Activated naive CD4-positive, alpha-beta T cell treated with anti-CD3 and anti-CD28 coated beads for 36 hours (primary cell): ENCODE results near the gene CTRB1. TPM values are rescaled to one million over a fixed set of nuclear protein-coding genes. Genes with fewer than 3 reads are reported as not detected.
"Not testable (repeated sequence)": the region's sequence is repeated elsewhere in the genome, so short reads cannot be mapped to it uniquely, and the experiment has no call there.

Experiments used
- CTCF ChIA-PET: fragments of 350-600 bp; sonication (Branson Sonifier 250); formaldehyde crosslinking; loops from one replicate; lab custom pipeline; 2021; ENCODE audit warnings: antibody characterized with exemption; lab: Charles Lee
- DNase-seq: peaks from one replicate; pipeline ENCODE4 v3.0.0-alpha.2; 2020
- H3K27ac Mint-ChIP-seq: one replicate; pipeline ENCODE4 v1.8.0; 2021; ENCODE audit warnings: mild to moderate bottlenecking, mixed read lengths
- H3K27me3 Mint-ChIP-seq: one replicate; pipeline ENCODE4 v1.8.0; 2021; ENCODE audit warnings: low read depth, mixed read lengths
- H3K36me3 Mint-ChIP-seq: one replicate; pipeline ENCODE4 v1.8.0; 2021; ENCODE audit warnings: low read depth, mixed read lengths
- H3K4me1 Mint-ChIP-seq: one replicate; pipeline ENCODE4 v1.8.0; 2021; ENCODE audit warnings: low read depth, mixed read lengths
- H3K4me3 Mint-ChIP-seq: one replicate; pipeline ENCODE4 v1.8.0; 2021; ENCODE audit warnings: mild to moderate bottlenecking, moderate library complexity, mixed read lengths
- H3K9me3 Mint-ChIP-seq: one replicate; pipeline ENCODE4 v1.8.0; 2021; ENCODE audit warnings: mixed read lengths
- intact Hi-C: fragments of 100-400 bp; cut with micrococcal nuclease; formaldehyde crosslinking; loops from one replicate; pipeline ENCODE4 v1.15.1; 2023
- total RNA-seq, 2 experiments: library from RNA; stranded (reverse); gene quantifications; one replicate each; pipeline ENCODE4 v1.2.3, GENCODE V29; 2021

The CTRB1 gene
- total RNA-seq, 2 experiments from 2014 or later = not detected

DNA sequence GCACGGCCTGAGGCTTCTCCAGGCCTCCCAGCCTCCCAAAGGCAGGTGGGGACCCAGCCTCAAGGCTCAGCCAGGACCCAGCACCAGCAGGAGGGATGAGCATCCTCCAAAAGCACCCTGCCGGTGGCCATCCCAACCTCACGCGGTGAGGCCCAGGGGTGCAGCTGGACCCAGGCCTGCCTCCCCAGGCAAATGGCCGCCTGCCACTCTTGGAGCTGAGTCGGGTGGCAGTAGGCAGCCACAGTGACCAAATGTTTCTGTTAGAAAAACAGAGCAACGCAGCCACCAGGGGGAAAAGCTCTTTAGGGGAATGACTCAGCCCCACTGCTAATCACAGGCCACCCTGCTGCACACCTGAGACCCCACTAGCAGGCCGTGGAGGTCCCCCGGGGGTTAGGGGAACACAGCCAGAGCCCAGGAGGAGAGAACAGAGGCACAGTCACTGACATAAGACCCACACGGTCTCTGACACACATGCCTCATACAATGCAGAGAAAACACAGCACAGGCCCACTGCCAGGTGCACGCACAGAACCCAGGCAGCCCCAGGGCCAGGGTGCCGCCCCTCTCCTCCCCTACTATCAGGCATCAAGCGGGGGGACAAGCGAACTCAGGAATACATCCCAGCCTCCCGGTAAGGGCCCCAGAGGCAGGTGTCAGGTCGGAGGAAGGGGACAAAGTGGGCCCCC lies 20.2 kb downstream of the CTRB1 start:
- Mint-ChIP-seq H3K4me3 (no peak overlapping the region), H3K27me3 (no peaks in the 10 kb centered on the region), H3K9me3 (no peaks in the 10 kb centered on the region), H3K4me1 (peaks cover 4% of the 10 kb centered on the region), H3K36me3 (no peaks in the 10 kb centered on the region), H3K27ac (no peak overlapping the region)
- no peak for DNase-seq
- CTCF ChIA-PET = no interaction called here
- intact Hi-C loops = no loop called here

DNA sequence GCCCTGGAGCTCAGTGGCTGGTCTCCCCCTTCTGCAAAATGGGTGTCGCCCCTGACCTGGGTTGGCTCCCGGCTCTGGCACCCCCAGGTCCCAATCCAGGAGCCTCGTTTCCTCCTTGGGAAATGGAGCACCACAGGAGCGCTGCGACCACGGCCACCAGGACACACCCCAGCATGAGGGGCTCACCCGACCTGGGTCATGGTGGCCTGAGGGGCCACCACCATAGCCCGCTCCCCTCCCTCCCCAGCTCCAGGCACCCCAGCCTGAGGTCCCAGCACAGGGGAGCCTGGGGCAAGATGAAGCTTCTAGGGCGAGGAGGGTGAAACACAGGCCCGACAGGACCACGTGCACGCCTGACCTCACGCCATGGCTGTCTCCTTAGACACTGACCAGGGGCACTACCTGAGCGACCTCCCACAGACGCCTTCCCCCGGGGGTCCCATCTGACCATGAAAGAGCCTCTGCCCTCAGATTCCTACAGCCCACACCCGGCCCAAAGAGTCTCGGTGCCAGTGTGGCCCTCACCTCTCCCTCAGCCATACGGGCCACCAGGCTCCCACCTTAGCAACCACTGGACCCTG lies 20.8 kb downstream of the CTRB1 start:
- no peak for DNase-seq

DNA sequence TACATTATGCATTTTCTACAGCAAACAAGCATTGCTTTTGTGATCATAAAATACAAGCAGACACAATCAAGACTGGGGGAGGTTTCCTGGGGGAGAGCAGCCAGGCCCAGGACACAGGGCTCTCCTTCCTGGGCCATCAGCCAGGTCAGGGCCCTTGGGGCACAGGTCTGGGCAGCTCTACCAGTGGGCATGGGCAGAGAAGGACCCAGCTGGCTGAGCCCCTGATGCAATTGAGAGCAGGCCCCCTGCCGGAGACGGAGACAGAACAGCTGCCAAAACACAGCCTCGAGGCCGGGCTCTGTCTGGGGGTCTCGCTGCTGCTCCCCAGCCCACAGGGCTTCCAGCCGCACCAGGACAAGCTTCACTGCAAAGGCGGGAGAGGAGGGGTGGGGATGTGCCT lies 21.8 kb downstream of the CTRB1 start:
- H3K36me3 Mint-ChIP-seq, H3K9me3 Mint-ChIP-seq, DNase-seq, CTCF ChIA-PET, intact Hi-C loops, H3K27ac Mint-ChIP-seq, H3K27me3 Mint-ChIP-seq, H3K4me3 Mint-ChIP-seq, H3K4me1 Mint-ChIP-seq: not testable (repeated sequence)

More for the DNA sequence above, 20.8 kb downstream of the CTRB1 start:
- no peaks in the 10 kb centered on the region for H3K36me3 Mint-ChIP-seq
- H3K4me1 Mint-ChIP-seq = no peaks in the 10 kb centered on the region
- no peak overlapping the region for H3K27ac Mint-ChIP-seq
- no peaks in the 10 kb centered on the region for H3K9me3 Mint-ChIP-seq
- CTCF ChIA-PET = no interaction called here
- H3K27me3 Mint-ChIP-seq = no peaks in the 10 kb centered on the region
- no peak overlapping the region for H3K4me3 Mint-ChIP-seq
- intact Hi-C loops = no loop called here

DNA sequence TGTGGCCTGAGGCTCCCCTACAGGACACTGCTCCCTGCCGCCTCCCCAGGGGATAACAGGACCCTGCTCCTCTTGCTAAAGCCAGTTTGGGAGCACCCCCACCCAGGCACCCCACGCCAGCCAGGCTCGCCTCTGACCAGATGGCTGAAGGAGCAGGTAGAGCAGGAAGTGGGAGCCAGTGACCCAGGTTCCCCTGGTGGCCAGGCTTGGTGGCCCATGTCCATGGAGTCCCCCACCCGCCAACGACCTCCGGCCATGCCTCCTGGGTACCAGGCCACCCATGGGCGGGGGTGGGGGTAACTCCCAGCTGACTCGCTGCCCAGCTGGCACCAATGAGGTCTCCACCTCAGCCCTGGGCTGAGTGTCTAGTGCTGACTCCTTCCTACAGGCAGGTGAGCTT lies 22.6 kb downstream of the CTRB1 start:
- Mint-ChIP-seq H3K27ac (no peak overlapping the region), H3K27me3 (no peaks in the 10 kb centered on the region), H3K4me1 (no peaks in the 10 kb centered on the region), H3K4me3 (no peak overlapping the region), H3K36me3 (no peaks in the 10 kb centered on the region), H3K9me3 (no peaks in the 10 kb centered on the region)
- intact Hi-C loops = no loop called here
- CTCF ChIA-PET = no interaction called here
- DNase-seq = no peak

DNA sequence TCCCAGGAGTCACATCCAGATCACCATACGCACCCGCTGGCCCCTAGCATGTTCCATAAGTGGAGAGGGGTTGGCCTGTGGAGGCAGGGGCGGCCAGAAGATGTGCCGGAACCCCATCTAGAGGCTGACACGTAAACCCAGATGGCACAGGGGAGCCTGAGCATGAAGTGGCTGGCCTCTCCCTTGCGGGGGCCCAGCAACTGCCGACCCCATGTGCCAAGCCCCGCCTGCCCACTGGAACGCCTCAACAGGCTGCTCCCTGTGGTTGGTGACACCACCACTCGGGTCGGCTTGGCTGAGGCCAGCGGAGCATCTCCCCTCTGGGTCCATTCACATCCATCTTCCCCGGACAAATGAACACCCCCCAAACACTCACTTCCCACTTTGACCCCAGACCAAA lies 23.2 kb downstream of the CTRB1 start:
- Mint-ChIP-seq H3K4me1 (no peaks in the 10 kb centered on the region), H3K36me3 (no peaks in the 10 kb centered on the region), H3K4me3 (no peak overlapping the region), H3K27ac (no peak overlapping the region), H3K27me3 (no peaks in the 10 kb centered on the region), H3K9me3 (no peaks in the 10 kb centered on the region)
- intact Hi-C loops = no loop called here
- DNase-seq = no peak
- CTCF ChIA-PET = no interaction called here

DNA sequence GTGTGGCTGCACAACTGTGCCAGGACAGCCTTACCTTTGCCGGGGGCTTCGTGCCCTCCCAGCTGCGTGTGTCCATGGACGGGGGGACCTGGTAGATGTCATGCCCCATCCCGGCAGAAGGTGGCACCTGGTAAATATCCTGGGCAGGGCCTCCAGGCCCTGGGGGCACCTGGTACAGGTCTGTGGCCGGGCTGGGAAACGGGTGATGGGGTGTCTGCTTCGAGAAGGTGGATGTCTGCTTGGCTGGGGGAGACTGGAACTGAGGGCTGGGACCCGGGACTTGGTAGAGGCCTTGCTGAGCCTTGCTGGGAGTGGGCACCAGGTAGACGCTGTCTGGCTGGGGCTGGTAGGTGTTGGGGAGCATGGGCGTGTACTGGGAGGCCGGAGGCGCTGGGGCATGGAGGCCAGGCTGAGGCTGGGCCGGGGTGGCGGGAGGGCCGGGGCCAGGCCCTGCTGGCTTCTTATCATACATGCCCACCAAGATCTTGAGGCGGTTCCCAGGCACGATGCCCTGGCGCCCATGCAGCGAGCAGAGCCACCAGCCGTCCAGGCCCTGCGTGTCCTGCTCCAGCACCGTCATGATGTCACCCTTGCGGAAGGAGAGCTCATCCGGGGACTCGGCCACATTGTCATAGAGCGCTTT lies 23.8 kb downstream of the CTRB1 start:
- not testable (repeated sequence) for H3K4me3 Mint-ChIP-seq

DNA sequence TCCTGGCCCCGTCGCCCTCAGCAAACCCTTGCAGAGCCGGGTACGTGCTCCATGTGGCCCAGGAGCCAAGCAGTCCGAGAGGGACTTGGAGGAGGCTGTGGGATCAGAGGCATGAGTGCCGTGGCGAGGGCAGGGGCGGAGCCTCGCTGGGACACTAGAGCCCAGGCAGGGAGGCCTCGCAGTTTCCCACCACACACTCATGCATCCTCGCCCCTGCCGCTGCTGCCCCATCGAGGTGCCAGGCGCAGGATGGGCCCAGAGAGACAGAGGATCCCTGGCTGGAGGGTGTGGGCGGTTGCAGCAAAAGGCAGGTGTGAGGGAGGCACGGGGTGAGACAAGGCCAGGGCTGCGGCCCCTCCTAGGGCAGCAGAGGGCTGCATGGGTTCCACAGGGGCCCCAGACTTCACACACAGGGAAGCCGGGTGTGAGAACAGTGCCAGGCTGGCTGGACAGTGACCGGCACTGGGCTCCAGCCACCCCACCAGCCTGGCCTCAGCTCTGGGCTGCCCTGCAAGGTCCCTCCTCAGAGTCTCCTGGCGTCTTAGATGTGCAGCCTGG lies 25.0 kb downstream of the CTRB1 start:
- Mint-ChIP-seq H3K27me3 (no peaks in the 10 kb centered on the region), H3K4me3 (no peak overlapping the region), H3K36me3 (no peaks in the 10 kb centered on the region), H3K4me1 (no peaks in the 10 kb centered on the region), H3K27ac (no peak overlapping the region), H3K9me3 (no peaks in the 10 kb centered on the region)
- intact Hi-C loops = no loop called here
- CTCF ChIA-PET = interaction anchor here (0.9 to 1.1 kb wide), 2 partner anchors 10 to 44 kb away, joined by 3 to 4 read pairs; no protein-coding TSS in a partner anchor
- DNase-seq = no peak

More for the DNA sequence above, 23.8 kb downstream of the CTRB1 start:
- DNase-seq, intact Hi-C loops, H3K36me3 Mint-ChIP-seq, H3K27ac Mint-ChIP-seq, H3K4me1 Mint-ChIP-seq, H3K27me3 Mint-ChIP-seq, H3K9me3 Mint-ChIP-seq: not testable (repeated sequence)
- CTCF ChIA-PET = interaction anchor here (0.9 kb wide), 1 partner anchor 9 kb away, joined by 3 read pairs; no protein-coding TSS in a partner anchor

DNA sequence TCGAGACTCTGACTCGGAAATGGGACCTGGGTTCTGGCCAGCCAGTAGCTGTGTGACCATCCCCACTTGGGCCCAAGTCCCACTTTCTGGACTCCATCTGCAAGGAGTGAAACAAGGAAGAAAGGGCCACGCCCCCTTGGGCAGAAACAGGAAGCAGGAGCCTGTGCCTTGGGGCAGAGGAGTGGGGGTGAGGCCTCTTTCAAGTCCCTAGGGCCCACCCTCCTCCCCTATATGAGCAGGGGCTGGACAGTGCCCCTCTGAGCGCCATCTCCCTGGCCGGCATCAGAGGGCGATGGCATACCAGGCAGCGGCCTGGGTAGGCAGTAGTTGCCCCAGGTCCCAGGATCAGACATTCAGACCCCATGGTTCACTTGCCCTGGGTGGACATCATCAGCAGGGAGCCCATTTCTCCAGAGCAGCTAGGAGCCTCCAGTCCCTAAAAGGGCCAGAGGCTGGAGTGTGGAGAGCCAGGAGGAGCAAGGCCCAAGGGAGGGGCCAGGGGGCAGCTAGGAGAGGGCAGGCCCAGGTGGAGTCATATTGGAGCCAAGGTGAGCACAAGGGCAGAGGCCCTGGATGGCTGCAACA lies 25.5 kb downstream of the CTRB1 start:
- no peaks in the 10 kb centered on the region for H3K27me3 Mint-ChIP-seq
- H3K27ac Mint-ChIP-seq = no peak overlapping the region
- CTCF ChIA-PET = no interaction called here

DNA sequence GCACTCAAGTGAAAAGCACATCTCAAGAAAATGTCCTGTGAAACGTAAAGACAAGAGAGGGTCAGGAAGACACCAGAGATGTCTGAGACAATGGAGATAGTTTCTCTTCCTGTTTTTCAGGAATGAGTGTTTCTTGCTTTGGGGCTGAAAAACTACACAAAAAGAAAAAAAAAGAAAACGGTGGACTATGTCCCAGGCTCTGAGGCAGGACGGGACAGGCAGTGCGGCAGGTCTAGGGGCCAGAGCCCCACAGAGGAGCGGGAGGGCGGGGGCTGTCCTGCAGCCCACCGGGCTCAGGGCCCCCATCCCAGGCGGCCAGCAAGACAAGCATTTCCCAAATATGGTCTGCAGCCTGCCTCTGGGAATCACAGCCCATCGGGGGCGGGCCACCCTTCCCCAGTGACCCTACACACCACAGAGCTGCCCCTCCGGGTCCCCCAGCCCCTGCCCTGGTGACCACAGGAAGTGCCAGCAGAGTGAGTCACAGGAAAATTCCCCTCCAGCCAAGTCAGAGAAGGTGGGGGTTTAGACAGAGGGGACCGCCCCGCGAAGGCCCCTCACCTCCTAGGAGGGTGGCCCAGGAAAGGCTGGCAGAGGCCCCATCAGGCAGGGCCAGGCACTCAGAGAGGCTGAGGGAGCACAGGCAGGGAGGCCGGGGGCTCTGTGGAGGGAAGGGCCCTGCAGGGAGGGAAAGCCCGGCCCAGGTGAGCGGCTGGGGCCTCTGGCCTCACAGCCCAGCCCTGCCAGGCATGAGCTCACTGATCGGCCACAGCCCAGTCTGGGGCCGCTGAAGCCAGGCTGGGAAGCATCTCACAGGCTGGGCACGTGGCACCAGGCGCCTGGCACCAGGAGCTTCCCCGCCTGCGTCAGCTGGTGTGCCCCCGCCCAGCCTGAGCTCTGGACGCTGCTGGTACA lies 26.3 kb downstream of the CTRB1 start:
- no peak for DNase-seq
- no peak overlapping the region for H3K4me3 Mint-ChIP-seq
- intact Hi-C loops = loop anchor here (5.0 kb wide), 1 partner anchor 82 kb away; no protein-coding TSS in a partner anchor
- no peaks in the 10 kb centered on the region for H3K9me3 Mint-ChIP-seq
- H3K27me3 Mint-ChIP-seq = peaks cover 3% of the 10 kb centered on the region
- no peak overlapping the region for H3K27ac Mint-ChIP-seq
- no peaks in the 10 kb centered on the region for H3K36me3 Mint-ChIP-seq
- no peaks in the 10 kb centered on the region for H3K4me1 Mint-ChIP-seq
- CTCF ChIA-PET = interaction anchor here (1.6 kb wide), 1 partner anchor 11 kb away, joined by 6 read pairs; no protein-coding TSS in a partner anchor

More for the DNA sequence above, 25.5 kb downstream of the CTRB1 start:
- no peak for DNase-seq
- Mint-ChIP-seq H3K36me3 (no peaks in the 10 kb centered on the region), H3K9me3 (no peaks in the 10 kb centered on the region), H3K4me3 (no peak overlapping the region), H3K4me1 (no peaks in the 10 kb centered on the region)
- intact Hi-C loops = no loop called here

DNA sequence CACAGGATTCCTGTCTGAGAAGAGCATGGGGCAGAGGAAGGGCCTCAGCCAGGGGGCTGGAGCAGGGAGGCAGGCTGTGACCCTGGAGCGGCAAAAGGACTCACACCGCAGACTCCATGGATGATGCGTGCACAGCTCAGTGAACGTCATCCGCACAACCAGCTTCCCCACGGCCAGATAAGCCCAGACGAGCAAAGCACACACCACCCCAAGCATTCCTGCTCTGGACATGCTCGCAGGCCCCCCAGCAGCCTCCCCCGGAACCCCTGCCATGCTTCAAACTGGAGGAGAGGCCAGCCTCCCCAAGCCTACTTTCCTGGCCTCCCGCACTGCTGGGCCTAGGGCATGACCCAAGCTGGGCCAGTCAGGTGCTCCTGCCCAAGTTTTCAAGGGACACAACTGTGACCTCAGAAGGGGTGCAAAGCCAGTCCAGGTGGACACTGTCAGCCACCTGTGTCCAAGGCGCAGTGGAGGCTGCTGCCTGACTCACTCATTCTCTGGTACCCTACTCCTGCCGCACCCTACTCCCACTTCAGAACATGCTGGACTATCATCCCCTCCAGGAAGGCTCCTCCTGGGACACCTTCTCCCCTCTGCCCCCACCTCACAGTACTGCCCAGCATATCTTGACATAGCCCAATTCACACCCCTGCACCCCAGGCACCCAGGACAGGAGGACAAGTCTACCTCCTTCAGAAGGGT lies 27.9 kb downstream of the CTRB1 start:
- Mint-ChIP-seq H3K9me3 (no peaks in the 10 kb centered on the region), H3K27ac (no peak overlapping the region), H3K27me3 (peaks cover 8% of the 10 kb centered on the region), H3K4me1 (peaks cover 3% of the 10 kb centered on the region), H3K4me3 (no peak overlapping the region), H3K36me3 (no peaks in the 10 kb centered on the region)
- intact Hi-C loops = loop anchor here (5.0 kb wide), 1 partner anchor 81 kb away; no protein-coding TSS in a partner anchor
- DNase-seq = no peak
- CTCF ChIA-PET = interaction anchor here (0.9 to 1.6 kb wide), 2 partner anchors 13 kb away, joined by 4 to 6 read pairs; no protein-coding TSS in a partner anchor

DNA sequence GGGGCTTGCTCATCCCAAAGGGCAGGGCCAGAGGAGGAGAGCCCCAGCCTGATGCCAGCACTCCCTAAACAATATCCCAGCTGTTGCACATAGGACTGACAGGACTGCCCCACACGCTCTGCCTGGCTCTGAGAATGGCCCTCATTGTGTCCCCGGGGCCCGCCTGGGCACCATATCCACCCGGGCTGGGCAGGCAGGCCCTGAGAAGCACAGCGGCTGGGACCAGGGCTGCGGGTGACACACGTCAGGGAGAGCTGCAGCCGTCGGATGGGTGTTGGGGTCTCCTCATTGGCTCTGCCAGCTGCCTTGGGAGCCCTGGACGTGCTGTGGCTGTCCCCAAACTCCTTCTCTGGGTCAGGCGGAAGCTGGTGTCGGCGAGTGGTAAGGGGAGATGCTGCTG lies 28.5 kb downstream of the CTRB1 start:
- CTCF ChIA-PET = interaction anchor here (0.9 kb wide), 1 partner anchor 14 kb away, joined by 4 read pairs; no protein-coding TSS in a partner anchor
- no peak overlapping the region for H3K4me3 Mint-ChIP-seq
- peaks cover 3% of the 10 kb centered on the region for H3K4me1 Mint-ChIP-seq
- no peak overlapping the region for H3K27ac Mint-ChIP-seq
- H3K27me3 Mint-ChIP-seq = peaks cover 14% of the 10 kb centered on the region
- H3K9me3 Mint-ChIP-seq = no peaks in the 10 kb centered on the region
- intact Hi-C loops = loop anchor here (5.0 kb wide), 1 partner anchor 80 kb away; no protein-coding TSS in a partner anchor
- no peaks in the 10 kb centered on the region for H3K36me3 Mint-ChIP-seq
- DNase-seq = no peak
